AG04450 (cell line): Measurements from ENCODE around the gene FCN3. TPM values are rescaled to one million over a fixed set of nuclear protein-coding genes. Genes with fewer than 3 reads are reported as not detected.
A peak's percentile ranks its signal among the peaks of the same experiment; 100 is the strongest.

ENCODE experiments used
- CTCF ChIA-PET: fragments of 300-600, 350-600 bp; formaldehyde crosslinking; extraction: SDS; loops from one replicate; lab custom pipeline; 2022; ENCODE audit warnings: antibody characterized with exemption, inconsistent platforms; lab: Charles Lee
- POLR2A ChIA-PET: fragments of 350-600 bp; formaldehyde crosslinking; extraction: SDS; loops from one replicate; lab custom pipeline; 2021; ENCODE audit warnings: antibody characterized with exemption, inconsistent platforms; lab: Yijun Ruan, JAX
- DNase-seq: peaks from one replicate; pipeline ENCODE4 v3.0.0-alpha.2; 2011; ENCODE audit warnings: low read depth, low spot score
- H3K27ac ChIP-seq: one replicate; pipeline ENCODE4 v1.5.1; 2012; ENCODE audit warnings: low read depth, low read length, control low read depth
- H3K27me3 ChIP-seq: one replicate; pipeline ENCODE4 v1.6.0; 2012; ENCODE audit warnings: low read length; ENCODE audit not compliant: control insufficient read depth, insufficient read depth
- H3K4me3 ChIP-seq: 2 replicates; pipeline ENCODE4 v1.5.1; 2011; ENCODE audit warnings: mild to moderate bottlenecking, low read depth, low read length, control low read depth
- H3K9me3 ChIP-seq: 2 replicates; pipeline ENCODE4 v1.5.1; 2012; ENCODE audit warnings: low read length; ENCODE audit not compliant: control insufficient read depth, insufficient read depth
- CTCF ChIP-seq: IDR thresholded peaks from 2 replicates; pipeline ENCODE4 v1.5.1; 2011; ENCODE audit warnings: low read depth, low read length, control low read depth, inconsistent platforms
- polyA plus RNA-seq: library from polyadenylated mRNA; depleted of rRNA; stranded (reverse); fragments of >200 nt; gene quantifications from 2 replicates; pipeline ENCODE4 v1.2.3, GENCODE V29; 2011; rRNA removed
- small RNA-seq: library from RNA; depleted of rRNA; stranded (forward); fragments of <200 nt; gene quantifications from one replicate; pipeline ENCODE3, GENCODE V24; 2012; ENCODE audit warnings: low read depth; ENCODE audit not compliant: insufficient read length

Gene FCN3
- polyA plus RNA-seq, 1 experiment, result not detected

DNA sequence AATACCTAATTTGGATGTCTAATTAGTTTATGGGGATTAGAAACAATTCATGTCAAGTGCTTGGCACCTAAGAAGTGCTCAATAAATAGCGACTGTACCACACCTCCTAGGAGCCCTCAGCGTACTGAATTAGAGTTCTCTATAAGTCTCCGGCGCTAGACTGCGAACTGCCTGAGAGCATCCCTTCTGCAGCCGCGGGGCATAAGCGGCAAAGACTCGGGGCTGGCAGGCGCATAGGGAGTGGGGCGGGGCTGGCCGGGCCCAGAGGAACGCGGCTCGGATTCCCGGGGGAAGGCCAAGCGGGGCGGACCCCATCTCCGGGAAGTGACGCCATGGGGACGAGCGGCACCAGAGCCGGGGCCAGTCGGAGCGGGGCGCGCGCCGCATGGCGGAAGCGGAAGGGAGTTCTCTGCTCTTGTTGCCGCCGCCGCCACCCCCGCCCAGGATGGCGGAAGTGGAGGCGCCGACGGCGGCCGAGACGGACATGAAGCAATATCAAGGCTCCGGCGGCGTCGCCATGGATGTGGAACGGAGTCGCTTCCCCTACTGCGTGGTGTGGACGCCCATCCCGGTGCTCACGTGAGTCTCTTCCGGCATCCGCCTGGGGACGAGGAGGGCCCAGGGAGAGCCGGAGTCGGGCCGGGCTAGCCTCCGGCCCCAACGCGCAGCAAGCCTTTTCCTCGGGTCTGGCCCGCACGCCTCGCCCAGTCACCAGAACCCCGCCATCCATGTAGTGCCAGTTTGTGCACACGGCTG is 52.6 kb downstream of the FCN3 start, which contains the start of gene TMEM222:
TMEM222 (plus strand) TSS at position 351 of the 756 bp plus-strand sequence; CDS start at position 386, 35 bp downstream.
- peak within 1 kb of the TSS; percentile 100 for H3K4me3 ChIP-seq
- no peaks in the 10 kb centered on the region for H3K27me3 ChIP-seq
- DNase-seq, result peak; percentile 88
- H3K27ac ChIP-seq, result peak within 1 kb of the TSS; percentile 83
- POLR2A ChIA-PET, result interaction anchor here (1.1 to 1.6 kb wide), 2 partner anchors 10 to 27 kb away, joined by 3 to 4 read pairs; no protein-coding TSS in a partner anchor
- no peaks in the 10 kb centered on the region; the same call in 1 of the 2 replicates for H3K9me3 ChIP-seq
- CTCF ChIA-PET, result interaction anchor here (1.0 to 1.8 kb wide), 3 partner anchors 35 to 70 kb away, joined by 4 to 7 read pairs (median 5); no protein-coding TSS in a partner anchor
- 0 out of 2 replicates have a peak, but pooled peaks have one; percentile 11 for TF ChIP-seq CTCF

Small RNAs within 50 kb of the gene (small RNA-seq; reads per million reads assigned to genes)
- not detected for gene RNU6-48P

Other genes starting within 250 kb of the FCN3 start
- gene SLC9A1, start 219.7 kb downstream of the FCN3 start, polyA plus RNA-seq, result 10.8 and 16.4 TPM in 2 replicates
- gene WDTC1, start 140.2 kb downstream of the FCN3 start, polyA plus RNA-seq, result 7.1 and 9.2 TPM in 2 replicates
- 27.8 and 37.2 TPM in 2 replicates for gene TMEM222, start 52.7 kb downstream of the FCN3 start, polyA plus RNA-seq
- 0.32 and 0.35 TPM in 2 replicates for gene SYTL1, start 32.8 kb downstream of the FCN3 start, polyA plus RNA-seq
- gene MAP3K6, start 7.9 kb downstream of the FCN3 start, polyA plus RNA-seq, result 7.6 TPM in 2 replicates
- gene CD164L2, start 8.5 kb upstream of the FCN3 start, polyA plus RNA-seq, result not detected in 2 replicates
- 1.3 and 1.7 TPM in 2 replicates for gene GPR3, start 17.8 kb upstream of the FCN3 start, polyA plus RNA-seq
- 54.8 and 62.7 TPM in 2 replicates for gene WASF2, start 115.3 kb upstream of the FCN3 start, polyA plus RNA-seq
- 2.8 and 3.0 TPM in 2 replicates for gene AHDC1, start 229.3 kb upstream of the FCN3 start, polyA plus RNA-seq